ENCODE measurements around the gene DUOX1. TPM values are rescaled to one million over a fixed set of nuclear protein-coding genes. Genes with fewer than 3 reads are reported as not detected.
"Not testable (repeated sequence)": the region's sequence is repeated elsewhere in the genome, so short reads cannot be mapped to it uniquely, and the experiment has no call there.

DUOX1 gene
- total RNA-seq, 1 donor from 2014 or later, result 327 TPM

DNA sequence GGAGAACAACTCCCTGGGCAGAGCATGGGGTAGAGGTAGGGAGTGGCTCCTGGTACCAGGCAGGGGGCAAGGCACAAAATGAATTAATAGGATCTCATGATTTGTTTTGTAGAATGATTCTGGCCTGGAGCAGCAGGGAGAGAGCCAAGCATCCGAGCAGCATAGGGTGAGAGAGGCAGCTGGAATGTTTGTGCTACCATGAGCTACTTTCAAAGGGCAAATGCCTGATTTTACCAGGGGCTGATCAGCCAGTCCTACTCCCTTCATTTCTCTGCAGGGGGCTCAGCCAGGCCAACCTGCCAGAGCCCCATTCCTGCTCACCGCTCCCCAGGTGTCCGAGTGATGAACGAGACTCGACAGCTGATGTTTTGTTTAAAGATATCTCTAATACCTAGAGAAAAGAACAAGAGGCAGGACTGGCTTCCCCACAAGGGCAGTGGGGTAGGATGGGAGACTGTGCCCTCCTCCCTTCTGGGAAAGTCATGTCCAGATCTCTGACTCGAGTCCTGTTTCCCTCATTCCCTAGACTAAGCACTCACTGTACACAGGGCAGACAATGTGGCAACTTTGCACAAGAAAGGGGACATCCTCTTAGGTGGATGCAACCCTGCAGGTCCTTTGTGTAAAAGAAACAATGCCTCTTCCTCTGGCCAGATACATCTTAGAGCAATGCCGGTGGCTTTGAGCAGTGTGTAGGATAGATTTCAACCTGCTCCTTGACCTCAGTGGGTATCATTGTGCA is 28.7 kb upstream of the DUOX1 start:
- Histone ChIP-seq H3K4me1 (no peaks in the 10 kb centered on the region), H3K9me3 (no peaks in the 10 kb centered on the region), H3K36me3 (no peaks in the 10 kb centered on the region), H3K4me3 (no peak overlapping the region), H3K27ac (no peak overlapping the region), H3K27me3 (no peaks in the 10 kb centered on the region)
- DNase-seq (no peak), ATAC-seq (no peak)
- intact Hi-C loops (cut with DNase I), result no loop called here
- TF ChIP-seq, protein P1, sequence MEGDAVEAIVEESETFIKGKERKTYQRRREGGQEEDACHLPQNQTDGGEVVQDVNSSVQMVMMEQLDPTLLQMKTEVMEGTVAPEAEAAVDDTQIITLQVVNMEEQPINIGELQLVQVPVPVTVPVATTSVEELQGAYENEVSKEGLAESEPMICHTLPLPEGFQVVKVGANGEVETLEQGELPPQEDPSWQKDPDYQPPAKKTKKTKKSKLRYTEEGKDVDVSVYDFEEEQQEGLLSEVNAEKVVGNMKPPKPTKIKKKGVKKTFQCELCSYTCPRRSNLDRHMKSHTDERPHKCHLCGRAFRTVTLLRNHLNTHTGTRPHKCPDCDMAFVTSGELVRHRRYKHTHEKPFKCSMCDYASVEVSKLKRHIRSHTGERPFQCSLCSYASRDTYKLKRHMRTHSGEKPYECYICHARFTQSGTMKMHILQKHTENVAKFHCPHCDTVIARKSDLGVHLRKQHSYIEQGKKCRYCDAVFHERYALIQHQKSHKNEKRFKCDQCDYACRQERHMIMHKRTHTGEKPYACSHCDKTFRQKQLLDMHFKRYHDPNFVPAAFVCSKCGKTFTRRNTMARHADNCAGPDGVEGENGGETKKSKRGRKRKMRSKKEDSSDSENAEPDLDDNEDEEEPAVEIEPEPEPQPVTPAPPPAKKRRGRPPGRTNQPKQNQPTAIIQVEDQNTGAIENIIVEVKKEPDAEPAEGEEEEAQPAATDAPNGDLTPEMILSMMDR (IDR thresholded peaks at IDR 0.05), result no peak

DNA sequence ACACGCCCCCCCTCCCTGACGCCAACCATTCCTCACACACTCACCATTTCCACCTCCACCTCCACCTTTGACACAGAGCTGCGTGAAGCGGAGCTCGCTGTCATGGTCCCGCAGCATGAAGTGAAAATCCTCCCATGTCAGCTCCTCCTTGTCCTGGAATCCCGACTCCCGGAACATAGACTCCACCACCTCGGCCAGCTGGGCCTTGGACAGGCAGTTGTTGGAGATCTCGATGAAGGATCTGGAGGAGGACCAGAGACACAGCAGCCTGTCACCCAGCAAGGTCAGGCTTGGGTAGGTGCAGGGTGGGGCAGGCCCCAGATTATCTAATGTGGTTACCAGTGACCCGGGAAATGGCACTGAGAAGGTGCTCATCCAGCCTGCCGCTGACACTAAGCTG is 28.0 kb upstream of the DUOX1 start:
- Histone ChIP-seq H3K9me3 (no peaks in the 10 kb centered on the region), H3K4me3 (no peak overlapping the region), H3K4me1 (no peaks in the 10 kb centered on the region), H3K27ac (no peak overlapping the region), H3K36me3 (no peaks in the 10 kb centered on the region), H3K27me3 (no peaks in the 10 kb centered on the region)
- no peak for ATAC-seq
- TF ChIP-seq, protein P1 (IDR thresholded peaks at IDR 0.05), result no peak
- intact Hi-C loops (cut with DNase I), result no loop called here
- DNase-seq, result no peak

DNA sequence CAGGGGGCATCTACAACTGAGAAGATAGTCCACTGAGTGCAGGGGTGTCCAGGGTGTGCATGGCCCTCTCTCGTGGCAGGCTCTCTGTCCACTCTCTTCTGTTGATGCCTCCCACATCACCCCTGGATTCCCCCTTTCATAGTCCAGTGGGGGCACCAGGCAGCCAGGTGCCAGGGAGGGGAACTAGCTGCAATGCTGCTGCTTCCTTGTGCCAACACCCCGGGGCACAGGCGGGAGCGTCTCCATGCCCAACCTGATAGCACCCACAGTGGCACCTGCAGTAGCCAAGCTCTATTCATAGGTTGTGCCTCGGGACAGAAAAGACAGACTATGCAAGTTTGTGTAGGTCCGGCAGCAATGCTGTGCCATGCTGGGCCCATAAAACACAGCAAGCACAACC is 27.6 kb upstream of the DUOX1 start:
- Histone ChIP-seq H3K27me3 (no peaks in the 10 kb centered on the region), H3K9me3 (no peaks in the 10 kb centered on the region), H3K36me3 (no peaks in the 10 kb centered on the region), H3K27ac (no peak overlapping the region), H3K4me1 (no peaks in the 10 kb centered on the region), H3K4me3 (no peak overlapping the region)
- TF ChIP-seq, protein P1 (IDR thresholded peaks at IDR 0.05), result no peak
- intact Hi-C loops (cut with DNase I), result no loop called here
- DNase-seq, result no peak
- no peak for ATAC-seq

DNA sequence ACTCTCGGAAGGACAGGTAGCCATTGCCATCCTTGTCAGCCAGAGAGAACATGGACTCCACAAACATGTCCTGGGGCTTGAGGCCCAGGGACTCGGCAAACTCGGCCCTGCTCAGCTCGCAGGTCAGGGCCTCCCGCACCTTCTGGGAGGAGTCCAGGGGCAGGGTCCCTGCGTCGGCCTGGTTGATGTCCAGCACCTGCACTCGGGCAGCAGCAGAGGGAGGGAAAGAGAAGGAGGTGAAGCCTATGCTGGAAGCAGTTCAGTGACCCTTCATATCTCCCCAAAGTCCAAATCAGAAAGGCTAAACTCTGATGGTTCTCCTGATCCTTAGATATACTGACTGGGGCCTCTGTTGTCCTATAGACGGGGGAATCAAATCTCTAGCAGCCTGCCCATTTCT is 25.6 kb upstream of the DUOX1 start:
- ATAC-seq; H3K27me3 ChIP-seq; H3K36me3 ChIP-seq; H3K27ac ChIP-seq; H3K9me3 ChIP-seq; H3K4me1 ChIP-seq; H3K4me3 ChIP-seq; intact Hi-C loops (cut with DNase I): not testable (repeated sequence)
- DNase-seq, result peak; percentile 46

DNA sequence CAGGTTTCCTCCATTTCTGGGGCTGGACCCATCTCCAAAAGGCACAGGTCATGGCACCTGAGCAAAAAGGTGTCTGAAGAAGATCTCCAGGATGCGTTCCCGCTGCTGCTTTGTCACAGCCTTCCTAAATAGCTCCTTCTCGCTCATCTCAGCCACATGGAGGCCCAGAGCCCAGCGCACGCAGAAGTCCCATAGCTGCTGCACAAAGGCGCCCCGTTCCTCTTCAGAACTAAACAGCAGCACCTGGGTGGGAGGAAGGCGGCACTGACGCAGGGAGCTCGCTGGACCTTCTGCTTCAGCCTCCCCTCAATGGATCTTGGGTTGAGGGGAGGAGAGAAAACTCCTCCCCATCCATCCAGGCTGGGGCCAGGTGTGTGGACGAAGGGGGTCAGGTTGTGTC is 24.2 kb upstream of the DUOX1 start:
- DNase-seq (peak; percentile 45), ATAC-seq (no peak)
- no peak overlapping the region for H3K27ac ChIP-seq
- no peaks in the 10 kb centered on the region for H3K36me3 ChIP-seq
- no peaks in the 10 kb centered on the region for H3K4me1 ChIP-seq
- no peak overlapping the region for H3K4me3 ChIP-seq
- no peaks in the 10 kb centered on the region for H3K9me3 ChIP-seq
- intact Hi-C loops (cut with DNase I), result no loop called here
- TF ChIP-seq, protein P1 (IDR thresholded peaks at IDR 0.05), result no peak
- H3K27me3 ChIP-seq, result peaks cover 19% of the 10 kb centered on the region

DNA sequence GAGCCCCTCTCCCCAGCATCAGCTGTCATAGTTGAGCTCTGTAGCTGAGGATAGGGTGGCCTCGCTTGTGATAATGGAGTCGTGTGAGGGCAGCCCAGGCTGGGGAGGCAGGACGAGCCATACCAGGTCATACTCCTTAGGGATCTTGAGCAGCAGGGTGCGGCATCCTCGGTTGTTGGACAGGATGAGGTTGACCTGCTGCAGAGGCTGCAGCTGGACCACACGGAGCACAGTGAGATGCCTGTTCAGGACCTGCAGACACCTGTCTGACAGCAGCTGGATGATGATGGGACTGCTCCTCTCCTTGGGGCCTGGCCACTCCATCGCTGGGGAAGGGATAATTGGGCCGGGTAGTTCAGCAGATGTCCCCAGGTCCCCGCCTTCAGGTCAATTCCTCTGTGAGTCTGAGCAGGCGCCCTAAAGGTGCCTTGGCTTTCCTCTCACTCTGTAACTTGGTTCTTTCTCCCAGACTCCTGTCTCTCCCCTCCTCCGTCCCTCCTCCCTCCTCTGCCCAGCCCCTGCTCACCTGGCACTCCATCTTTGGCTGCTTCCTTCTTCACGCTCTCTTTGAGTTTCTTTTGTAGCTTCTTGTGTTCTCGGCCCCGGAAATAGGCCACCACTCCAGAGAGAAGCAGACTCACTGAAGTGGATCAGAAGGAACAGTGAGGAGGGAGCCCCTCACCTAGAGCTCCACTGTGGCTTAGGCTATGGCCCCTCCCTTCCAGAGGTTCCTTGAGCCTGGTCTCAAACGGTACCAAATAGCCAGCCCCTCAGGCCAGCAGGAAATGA is 23.6 kb upstream of the DUOX1 start:
- intact Hi-C loops (cut with DNase I), result no loop called here
- no peak overlapping the region for H3K4me3 ChIP-seq
- TF ChIP-seq, protein P1 (IDR thresholded peaks at IDR 0.05), result no peak
- H3K27me3 ChIP-seq, result peaks cover 19% of the 10 kb centered on the region
- DNase-seq (peak; percentile 36), ATAC-seq (no peak)
- H3K9me3 ChIP-seq, result no peaks in the 10 kb centered on the region
- no peak overlapping the region for H3K27ac ChIP-seq
- H3K4me1 ChIP-seq, result no peaks in the 10 kb centered on the region
- H3K36me3 ChIP-seq, result no peaks in the 10 kb centered on the region
